Activated T-cell treated with anti-CD3 and anti-CD28 coated beads, Interleukin-2, amount 50 U/mL, for 72 hours (primary cell): ENCODE data around the gene COL18A1. TPM values are rescaled to one million over a fixed set of nuclear protein-coding genes. Genes with fewer than 3 reads are reported as not detected.

Experiments used
- ATAC-seq, 2 donors: fragments of 150-1000 bp; cut with Tn5 transposase; replicated peaks in 1 of 2; 2 replicates each; pipeline ENCODE4 v1.10.0; 2021; ENCODE audit warnings: moderate library complexity in 2 of 2, mild to moderate bottlenecking in 1 of 2
- DNase-seq, 2 donors: peaks; one replicate each; pipeline ENCODE4 v3.0.0; 2021 to 2022; ENCODE audit warnings: mixed read lengths in 1 of 2
- H3K27ac Mint-ChIP-seq: one replicate; pipeline ENCODE4 v1.8.0; 2022; ENCODE audit warnings: mild to moderate bottlenecking, moderate library complexity, mixed read lengths
- H3K27me3 Mint-ChIP-seq: one replicate; pipeline ENCODE4 v1.8.0; 2022; ENCODE audit warnings: low read depth, mixed read lengths
- H3K36me3 Mint-ChIP-seq, 2 donors: one replicate each; pipeline ENCODE4 v1.8.0; 2022; ENCODE audit warnings: mixed read lengths in 2 of 2, mild to moderate bottlenecking in 1 of 2; ENCODE audit not compliant: insufficient read depth in 2 of 2
- H3K4me1 Mint-ChIP-seq: one replicate; pipeline ENCODE4 v1.8.0; 2022; ENCODE audit warnings: low read depth, mixed read lengths
- H3K4me3 Mint-ChIP-seq, 2 donors: one replicate each; pipeline ENCODE4 v1.8.0; 2022; ENCODE audit warnings: mild to moderate bottlenecking in 2 of 2, mixed read lengths in 2 of 2, moderate library complexity in 2 of 2
- H3K9me3 Mint-ChIP-seq, 2 donors: one replicate each; pipeline ENCODE4 v1.8.0; 2022; ENCODE audit warnings: mixed read lengths in 2 of 2
- total RNA-seq, 2 donors: library from RNA; stranded (reverse); gene quantifications; one replicate each; pipeline ENCODE4 v1.2.3, GENCODE V29; 2022

Gene COL18A1
- total RNA-seq, 2 donors from 2014 or later: 4.9 to 7.5 TPM

DNA sequence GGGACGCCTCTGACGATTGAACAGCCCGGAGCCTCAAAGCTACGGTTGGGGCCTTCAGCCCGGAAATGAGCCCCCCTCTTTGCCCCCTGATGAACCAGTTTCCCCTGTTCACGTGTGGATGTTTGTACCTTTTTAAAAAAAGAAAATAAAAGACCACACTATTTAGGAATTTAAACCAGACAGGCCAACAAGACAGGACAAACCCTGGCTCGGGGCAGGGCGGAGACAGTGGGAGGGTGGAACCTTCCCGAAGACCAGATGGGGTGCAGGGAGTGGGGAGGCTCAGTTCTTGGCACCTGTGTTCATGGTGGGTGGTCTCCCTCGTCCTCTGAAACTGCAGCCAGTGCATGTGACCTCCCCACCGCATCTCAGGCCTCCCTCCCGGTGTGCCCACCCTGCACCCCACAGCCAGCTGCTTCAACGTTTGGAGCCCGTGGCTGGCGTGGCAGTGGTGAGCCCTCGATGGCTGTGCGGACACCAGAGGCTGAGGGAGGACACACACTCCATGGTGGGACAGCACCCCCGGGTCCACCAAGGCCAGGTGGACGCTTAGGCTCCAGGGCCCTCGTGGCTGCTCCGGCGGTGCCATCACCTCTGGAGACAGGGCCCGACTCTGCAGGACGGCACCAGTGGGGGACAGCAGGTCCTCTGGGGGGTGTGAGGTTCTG is 45.6 kb downstream of the COL18A1 start:
- Mint-ChIP-seq H3K27me3 (peaks cover 23% of the 10 kb centered on the region), H3K4me1 (peaks cover 3% of the 10 kb centered on the region), H3K27ac (no peak overlapping the region), H3K4me3 (no peak overlapping the region), H3K9me3 (peaks cover 7 to 10% of the 10 kb centered on the region in 2 donors), H3K36me3 (peaks cover 0 to 3% of the 10 kb centered on the region in 2 donors)
- DNase-seq (no peak), ATAC-seq (no peak)

DNA sequence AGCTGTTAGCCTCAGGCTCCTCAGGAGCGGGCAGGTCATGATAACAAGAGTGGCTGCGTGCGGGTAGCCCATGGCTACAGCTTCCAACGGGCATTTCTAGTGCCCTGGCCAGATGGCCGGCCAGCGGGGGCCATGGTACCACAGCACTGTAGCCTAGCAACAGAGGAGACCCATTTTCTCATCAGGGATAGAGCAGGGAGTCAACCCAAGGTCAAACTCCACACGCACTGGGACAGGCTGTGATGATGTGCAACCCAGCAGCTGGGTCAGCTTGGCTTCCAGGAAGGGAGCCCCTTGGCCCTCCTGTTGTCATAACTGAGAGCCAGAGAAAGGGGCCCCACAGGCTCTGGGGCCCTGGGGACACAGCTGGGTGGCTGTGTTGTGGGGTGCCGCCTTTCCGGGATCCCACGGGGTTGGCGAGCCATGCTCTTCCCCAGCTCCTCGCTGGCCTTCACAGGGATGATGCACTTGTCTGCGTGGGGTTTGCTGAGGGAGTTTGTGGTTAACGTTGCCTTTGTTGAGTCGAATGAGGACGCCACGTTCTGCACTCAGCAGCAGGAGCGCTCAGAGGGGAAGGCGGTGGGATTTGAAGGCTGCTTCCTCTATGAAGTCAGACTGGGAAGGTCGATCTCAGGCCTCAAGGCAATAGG is 46.3 kb downstream of the COL18A1 start:
- H3K27ac Mint-ChIP-seq: no peak overlapping the region
- no peak overlapping the region for H3K4me3 Mint-ChIP-seq

GRCh38 chr21:45451771-45452182 is 46.8 kb downstream of the COL18A1 start:
- DNase-seq: no peak
- no peaks in the 10 kb centered on the region for H3K36me3 Mint-ChIP-seq
- no peak overlapping the region for H3K27ac Mint-ChIP-seq
- peaks cover 6 to 9% of the 10 kb centered on the region in 2 donors for H3K9me3 Mint-ChIP-seq
- peaks cover 15% of the 10 kb centered on the region for H3K27me3 Mint-ChIP-seq
- no peaks in the 10 kb centered on the region for H3K4me1 Mint-ChIP-seq
- no peak for ATAC-seq
- H3K4me3 Mint-ChIP-seq: no peak overlapping the region

More for the DNA sequence above, 46.3 kb downstream of the COL18A1 start:
- H3K4me1 Mint-ChIP-seq: no peaks in the 10 kb centered on the region
- peaks cover 7 to 10% of the 10 kb centered on the region in 2 donors for H3K9me3 Mint-ChIP-seq
- peaks cover 0 to 1% of the 10 kb centered on the region in 2 donors for H3K36me3 Mint-ChIP-seq
- peaks cover 21% of the 10 kb centered on the region for H3K27me3 Mint-ChIP-seq
- DNase-seq (no peak), ATAC-seq (no peak)

DNA sequence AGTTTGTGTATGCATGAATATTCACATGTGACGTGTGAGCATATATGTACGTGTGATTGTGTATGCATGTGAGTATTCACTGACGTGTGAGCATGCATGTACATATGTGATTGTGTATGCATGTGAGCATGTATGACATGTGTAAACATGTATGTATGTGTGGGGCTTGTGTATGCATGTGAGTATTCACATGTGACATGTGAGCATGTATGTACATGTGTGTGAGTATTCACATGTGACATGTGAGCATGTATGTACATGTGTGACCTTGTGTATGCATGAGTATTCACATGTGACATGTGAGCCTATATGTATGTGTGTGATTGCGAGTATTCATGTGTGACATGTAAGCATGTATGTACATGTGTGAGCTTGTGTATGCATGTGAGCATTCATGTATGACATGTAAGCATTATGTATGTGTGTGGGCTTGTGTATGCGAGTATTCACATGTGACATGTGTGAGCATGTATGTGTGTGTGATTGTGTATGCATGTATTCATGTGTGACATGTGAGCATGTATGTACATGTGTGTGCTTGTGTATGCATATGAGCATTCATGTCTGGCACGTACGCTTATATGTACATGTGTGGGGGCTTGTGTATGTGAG is 47.8 kb downstream of the COL18A1 start:
- no peaks in the 10 kb centered on the region for H3K36me3 Mint-ChIP-seq
- peaks cover 4 to 9% of the 10 kb centered on the region in 2 donors for H3K9me3 Mint-ChIP-seq
- H3K4me3 Mint-ChIP-seq: no peak overlapping the region
- H3K4me1 Mint-ChIP-seq: no peaks in the 10 kb centered on the region
- peaks cover 6% of the 10 kb centered on the region for H3K27me3 Mint-ChIP-seq
- ATAC-seq (no peak), DNase-seq (no peak)
- H3K27ac Mint-ChIP-seq: no peak overlapping the region

DNA sequence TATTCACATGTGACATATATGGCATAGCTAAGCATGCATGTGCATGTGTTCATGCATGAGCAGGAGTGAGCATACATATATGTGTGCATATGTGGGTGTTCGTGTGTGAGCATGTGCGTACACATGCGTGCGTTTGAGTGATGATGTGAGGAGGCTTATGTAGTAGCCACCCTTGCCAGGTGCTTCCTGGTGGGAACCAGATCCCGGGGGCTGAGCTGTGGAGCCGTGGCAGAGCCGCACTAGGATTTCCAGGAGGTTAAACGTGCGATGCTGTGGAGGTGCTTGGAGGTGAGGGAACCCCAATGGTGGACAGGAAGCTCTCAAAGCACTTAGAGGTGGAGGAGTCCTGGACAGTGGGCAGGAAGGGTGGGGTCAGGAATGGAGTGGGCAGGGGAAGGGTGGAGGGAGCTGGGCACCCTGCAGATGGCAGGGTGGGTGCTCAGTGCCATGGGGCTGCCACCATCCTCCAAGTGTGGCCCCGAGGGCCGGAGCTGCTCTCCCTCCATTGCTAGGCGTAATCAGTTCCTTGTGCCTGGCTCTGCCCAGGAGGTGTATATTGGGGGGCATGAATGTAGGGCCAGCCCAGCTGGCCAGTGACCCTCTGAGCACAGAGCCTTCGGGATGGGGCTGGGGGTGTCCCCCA is 48.5 kb downstream of the COL18A1 start:
- H3K4me1 Mint-ChIP-seq: no peaks in the 10 kb centered on the region
- H3K27me3 Mint-ChIP-seq: peaks cover under 1% of the 10 kb centered on the region
- DNase-seq (no peak), ATAC-seq (no peak)
- H3K4me3 Mint-ChIP-seq: no peak overlapping the region
- no peak overlapping the region for H3K27ac Mint-ChIP-seq
- H3K9me3 Mint-ChIP-seq: peaks cover 4 to 9% of the 10 kb centered on the region in 2 donors
- H3K36me3 Mint-ChIP-seq: no peaks in the 10 kb centered on the region

GRCh38 chr21:45454060-45454925 is 49.3 kb downstream of the COL18A1 start:
- Mint-ChIP-seq H3K36me3 (no peaks in the 10 kb centered on the region), H3K9me3 (peaks cover 4 to 9% of the 10 kb centered on the region in 2 donors), H3K4me1 (no peaks in the 10 kb centered on the region), H3K4me3 (no peak overlapping the region), H3K27me3 (no peaks in the 10 kb centered on the region), H3K27ac (no peak overlapping the region)
- ATAC-seq (no peak), DNase-seq (no peak)

GRCh38 chr21:45454926-45455673 is 50.1 kb downstream of the COL18A1 start:
- Mint-ChIP-seq H3K4me3 (no peak overlapping the region), H3K27ac (no peak overlapping the region), H3K27me3 (no peaks in the 10 kb centered on the region), H3K4me1 (no peaks in the 10 kb centered on the region), H3K9me3 (peaks cover 4 to 9% of the 10 kb centered on the region in 2 donors), H3K36me3 (no peaks in the 10 kb centered on the region)
- ATAC-seq: no peak
- no peak for DNase-seq

- ATAC-seq (no peak), DNase-seq (no peak)
- Mint-ChIP-seq H3K27ac (no peak overlapping the region), H3K4me1 (no peaks in the 10 kb centered on the region), H3K36me3 (no peaks in the 10 kb centered on the region), H3K4me3 (no peak overlapping the region), H3K27me3 (no peaks in the 10 kb centered on the region), H3K9me3 (peaks cover 4 to 9% of the 10 kb centered on the region in 2 donors)
Measured at GRCh38 chr21:45455674-45456583, 51.0 kb downstream of the COL18A1 start.

DNA sequence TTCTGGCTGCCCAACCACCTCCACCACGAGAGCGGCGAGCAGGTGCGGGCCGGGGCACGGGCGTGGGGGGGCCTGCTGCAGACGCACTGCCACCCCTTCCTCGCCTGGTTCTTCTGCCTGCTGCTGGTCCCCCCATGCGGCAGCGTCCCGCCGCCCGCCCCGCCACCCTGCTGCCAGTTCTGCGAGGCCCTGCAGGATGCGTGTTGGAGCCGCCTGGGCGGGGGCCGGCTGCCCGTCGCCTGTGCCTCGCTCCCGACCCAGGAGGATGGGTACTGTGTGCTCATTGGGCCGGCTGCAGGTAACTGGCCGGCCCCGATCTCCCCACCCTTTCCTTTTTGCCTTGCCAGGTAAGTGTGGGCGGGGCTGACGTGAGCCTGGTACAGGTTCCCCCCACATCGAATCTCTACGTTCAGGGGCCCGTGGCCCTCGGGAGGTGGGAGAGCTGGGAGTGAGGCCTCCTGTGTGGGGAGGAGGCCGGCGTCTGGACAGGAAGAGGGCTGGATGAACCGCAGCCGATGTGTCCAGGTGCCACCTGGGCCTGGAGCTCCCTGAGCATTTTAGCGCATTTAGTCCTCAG is 51.7 kb downstream of the COL18A1 start:
- no peak for DNase-seq
- Mint-ChIP-seq H3K27me3 (no peaks in the 10 kb centered on the region), H3K4me1 (no peaks in the 10 kb centered on the region), H3K4me3 (no peak overlapping the region), H3K36me3 (no peaks in the 10 kb centered on the region), H3K9me3 (peaks cover 4 to 10% of the 10 kb centered on the region in 2 donors), H3K27ac (no peak overlapping the region)
- ATAC-seq: no peak

GRCh38 chr21:45457161-45457831 is 52.3 kb downstream of the COL18A1 start:
- no peak overlapping the region for H3K27ac Mint-ChIP-seq
- DNase-seq (no peak), ATAC-seq (no peak)
- peaks cover 0 to 1% of the 10 kb centered on the region in 2 donors for H3K36me3 Mint-ChIP-seq
- H3K4me1 Mint-ChIP-seq: no peaks in the 10 kb centered on the region
- H3K4me3 Mint-ChIP-seq: no peak overlapping the region
- no peaks in the 10 kb centered on the region for H3K27me3 Mint-ChIP-seq
- H3K9me3 Mint-ChIP-seq: peaks cover 5 to 14% of the 10 kb centered on the region in 2 donors

- no peak overlapping the region for H3K27ac Mint-ChIP-seq
- no peak overlapping the region for H3K4me3 Mint-ChIP-seq
- peaks cover 9 to 10% of the 10 kb centered on the region in 2 donors for H3K9me3 Mint-ChIP-seq
Measured at GRCh38 chr21:45457832-45458172, 52.8 kb downstream of the COL18A1 start.

More at GRCh38 chr21:45457832-45458172, 52.8 kb downstream of the COL18A1 start:
- no peaks in the 10 kb centered on the region for H3K27me3 Mint-ChIP-seq
- peaks cover 4 to 6% of the 10 kb centered on the region in 2 donors for H3K36me3 Mint-ChIP-seq
- H3K4me1 Mint-ChIP-seq: no peaks in the 10 kb centered on the region
- no peak for DNase-seq
- no peak for ATAC-seq
